ENCODE results near the gene L3MBTL1.
"Not testable (repeated sequence)": the region's sequence is repeated elsewhere in the genome, so short reads cannot be mapped to it uniquely, and the experiment has no call there.

L3MBTL1 gene

DNA sequence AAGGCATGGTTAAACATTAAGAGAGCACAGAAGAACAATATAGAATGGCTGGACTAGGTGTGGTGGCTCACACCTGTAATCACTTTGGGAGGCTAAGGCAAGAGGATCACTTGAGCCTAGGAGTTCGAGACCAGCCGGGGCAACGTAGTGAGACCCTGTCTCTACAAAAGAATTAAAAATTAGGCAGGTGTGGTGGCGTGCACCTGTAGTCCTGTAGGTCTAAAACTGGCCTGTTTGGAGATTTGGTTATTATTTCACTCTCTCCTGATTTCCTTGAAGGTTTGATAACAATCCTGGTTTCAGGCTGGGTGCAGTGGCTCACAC, 34.2 kb upstream of the L3MBTL1 start:
- H3K4me3 ChIP-seq (ENCODE audit: low read length): no peak overlapping the region
- DNase-seq (ENCODE audit: low read depth): no peak
- TF ChIP-seq, protein P1, sequence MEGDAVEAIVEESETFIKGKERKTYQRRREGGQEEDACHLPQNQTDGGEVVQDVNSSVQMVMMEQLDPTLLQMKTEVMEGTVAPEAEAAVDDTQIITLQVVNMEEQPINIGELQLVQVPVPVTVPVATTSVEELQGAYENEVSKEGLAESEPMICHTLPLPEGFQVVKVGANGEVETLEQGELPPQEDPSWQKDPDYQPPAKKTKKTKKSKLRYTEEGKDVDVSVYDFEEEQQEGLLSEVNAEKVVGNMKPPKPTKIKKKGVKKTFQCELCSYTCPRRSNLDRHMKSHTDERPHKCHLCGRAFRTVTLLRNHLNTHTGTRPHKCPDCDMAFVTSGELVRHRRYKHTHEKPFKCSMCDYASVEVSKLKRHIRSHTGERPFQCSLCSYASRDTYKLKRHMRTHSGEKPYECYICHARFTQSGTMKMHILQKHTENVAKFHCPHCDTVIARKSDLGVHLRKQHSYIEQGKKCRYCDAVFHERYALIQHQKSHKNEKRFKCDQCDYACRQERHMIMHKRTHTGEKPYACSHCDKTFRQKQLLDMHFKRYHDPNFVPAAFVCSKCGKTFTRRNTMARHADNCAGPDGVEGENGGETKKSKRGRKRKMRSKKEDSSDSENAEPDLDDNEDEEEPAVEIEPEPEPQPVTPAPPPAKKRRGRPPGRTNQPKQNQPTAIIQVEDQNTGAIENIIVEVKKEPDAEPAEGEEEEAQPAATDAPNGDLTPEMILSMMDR (conservative IDR thresholded peaks at IDR 0.05; ENCODE audit: low read length): no peak

DNA sequence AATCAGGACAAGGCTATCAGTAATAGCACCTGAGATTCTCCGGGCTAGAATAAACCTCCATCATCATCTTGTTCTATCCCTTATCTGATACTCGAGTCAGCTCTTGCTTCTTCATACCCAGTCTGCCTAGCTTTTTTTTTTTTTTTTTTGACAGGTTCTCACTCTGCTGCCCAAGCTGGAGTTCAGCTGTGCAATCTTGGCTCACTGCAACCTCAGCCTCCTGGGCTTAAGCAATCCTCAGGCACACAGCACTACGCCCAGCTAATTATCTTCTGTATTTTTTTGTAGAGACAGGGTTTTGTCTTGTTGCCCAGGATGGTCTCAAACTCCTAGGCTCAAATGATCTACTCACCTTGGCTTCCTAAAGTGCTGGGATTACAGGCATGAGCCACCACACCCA, 30.3 kb upstream of the L3MBTL1 start:
- DNase-seq (ENCODE audit: low read depth): no peak
- TF ChIP-seq, protein P1 (conservative IDR thresholded peaks at IDR 0.05; ENCODE audit: low read length): no peak
- H3K4me3 ChIP-seq (ENCODE audit: low read length): no peak overlapping the region

DNA sequence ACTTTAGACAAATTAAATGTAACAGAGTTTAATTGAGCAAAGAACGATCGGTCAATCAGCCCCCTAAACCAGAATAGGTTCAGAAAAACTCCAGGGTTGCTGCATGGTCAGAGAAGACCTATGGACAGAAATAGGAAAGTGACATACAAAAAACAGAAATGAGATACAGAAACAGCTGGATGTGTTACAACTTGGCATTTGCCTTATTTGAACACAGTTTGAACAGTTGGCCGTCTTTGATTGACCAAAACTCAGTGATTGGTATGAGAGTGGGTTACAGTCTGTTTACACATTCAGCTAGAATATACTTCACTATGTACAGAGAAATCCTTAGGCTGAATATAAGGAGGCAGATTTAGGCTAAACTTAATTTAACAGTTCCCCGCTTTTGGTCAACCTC, 29.9 kb upstream of the L3MBTL1 start:
- TF ChIP-seq, protein P1 (conservative IDR thresholded peaks at IDR 0.05; ENCODE audit: low read length): no peak

DNA sequence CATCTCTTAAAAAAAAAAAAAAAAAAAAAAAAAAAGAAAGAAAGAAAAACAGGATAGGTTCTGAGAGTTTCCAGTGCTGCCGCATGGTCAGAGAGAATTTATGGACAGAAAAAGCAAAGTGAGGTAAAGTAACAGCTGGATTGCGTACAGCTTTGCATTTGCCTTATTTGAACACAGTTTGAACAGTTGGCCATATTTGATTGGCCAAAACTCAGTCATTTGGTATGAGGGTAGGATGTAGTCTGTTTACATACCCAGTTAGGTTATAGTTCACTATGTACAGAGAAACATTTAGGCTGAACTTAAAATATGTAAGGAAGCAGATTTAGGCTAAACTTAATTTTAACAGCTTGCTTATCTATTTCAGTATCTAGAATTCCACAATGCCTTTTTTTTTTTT, 17.5 kb upstream of the L3MBTL1 start:
- H3K4me3 ChIP-seq (ENCODE audit: low read length): no peak overlapping the region
- TF ChIP-seq, protein P1 (conservative IDR thresholded peaks at IDR 0.05; ENCODE audit: low read length): no peak
- no peak for DNase-seq (ENCODE audit: low read depth)

More for the DNA sequence above, 29.9 kb upstream of the L3MBTL1 start:
- H3K4me3 ChIP-seq (ENCODE audit: low read length): no peak overlapping the region
- DNase-seq (ENCODE audit: low read depth): no peak

DNA sequence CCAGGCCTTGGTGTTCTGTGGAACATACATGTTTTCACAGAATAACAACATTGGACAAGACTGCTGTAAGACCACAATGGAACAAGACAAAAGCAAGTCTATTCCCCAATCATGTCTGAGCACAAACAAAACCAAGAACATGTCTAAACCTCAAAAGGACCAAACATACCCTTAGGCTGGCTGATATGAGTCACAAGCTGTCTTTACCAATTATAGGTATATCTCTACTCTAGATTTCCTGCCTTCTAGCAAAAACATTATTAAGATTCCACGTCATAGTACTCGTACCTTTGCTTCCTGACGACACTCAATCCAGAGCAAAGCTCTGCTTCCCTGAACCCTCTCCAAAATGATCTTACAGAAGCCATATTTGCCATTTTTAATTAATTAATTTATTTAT, 15.4 kb upstream of the L3MBTL1 start:
- DNase-seq (ENCODE audit: low read depth): no peak
- TF ChIP-seq, protein P1 (conservative IDR thresholded peaks at IDR 0.05; ENCODE audit: low read length): no peak
- H3K4me3 ChIP-seq (ENCODE audit: low read length): no peak overlapping the region

DNA sequence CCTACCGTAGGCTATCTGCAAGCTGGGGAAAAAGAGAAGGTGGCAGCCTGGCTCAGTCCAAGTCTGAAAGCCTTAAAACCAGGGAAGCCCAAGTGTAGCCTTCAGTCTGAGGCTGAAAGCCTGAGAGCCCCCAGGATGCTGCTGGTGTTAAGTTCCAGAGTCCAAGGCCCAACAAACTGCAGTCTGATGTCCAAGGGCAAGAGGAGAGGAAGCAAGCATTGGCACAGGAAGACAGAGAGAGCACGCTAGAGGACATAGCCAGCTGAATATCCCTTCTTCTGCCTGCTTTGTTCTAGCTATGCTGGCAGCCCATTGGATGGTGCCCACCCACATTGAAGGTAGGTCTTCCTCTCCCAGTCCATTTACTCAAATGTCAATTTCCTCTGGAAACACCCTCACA, 12.1 kb upstream of the L3MBTL1 start:
- no peak overlapping the region for H3K4me3 ChIP-seq (ENCODE audit: low read length)
- TF ChIP-seq, protein P1 (conservative IDR thresholded peaks at IDR 0.05; ENCODE audit: low read length): no peak
- DNase-seq (ENCODE audit: low read depth): no peak

DNA sequence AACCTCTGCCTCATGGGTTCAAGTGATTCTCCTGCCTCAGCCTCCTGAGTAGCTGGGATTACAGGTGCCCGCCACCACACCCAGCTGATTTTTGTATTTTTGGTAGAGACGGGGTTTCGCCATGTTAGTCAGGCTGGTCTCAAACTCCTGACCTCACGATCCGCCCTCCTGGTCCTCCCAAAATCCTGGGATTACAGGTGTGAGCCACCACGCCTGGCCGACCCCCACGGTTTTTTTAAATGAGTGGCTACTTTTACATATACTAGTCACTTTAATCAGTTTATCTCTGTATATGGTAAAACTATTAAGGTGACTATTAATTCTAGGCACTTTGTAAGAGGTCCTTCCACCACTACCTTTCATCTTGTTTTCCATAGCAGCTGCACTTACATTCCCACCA, 5.5 kb upstream of the L3MBTL1 start:
- H3K4me3 ChIP-seq (ENCODE audit: low read length); DNase-seq (ENCODE audit: low read depth): not testable (repeated sequence)

DNA sequence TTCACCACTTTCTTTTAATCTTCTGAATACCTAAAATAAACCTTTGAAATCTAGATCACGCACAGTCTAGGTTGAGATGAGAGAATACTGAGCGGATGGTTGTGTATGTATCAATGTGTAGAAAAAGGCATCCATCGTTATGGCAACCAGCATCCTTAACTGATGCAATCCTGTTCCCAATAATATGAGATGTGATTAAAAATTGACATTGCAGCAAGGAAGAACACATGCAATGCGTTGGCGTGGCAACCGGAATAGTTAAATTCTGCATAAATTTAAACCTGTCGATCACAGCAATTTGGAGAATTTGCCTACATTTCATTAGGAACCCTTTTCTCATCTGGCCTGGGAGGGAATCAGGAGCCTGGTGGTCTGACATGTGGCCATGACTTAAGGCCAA, 1.3 kb upstream of the L3MBTL1 start:
- H3K4me3 ChIP-seq (ENCODE audit: low read length): no peak overlapping the region
- TF ChIP-seq, protein P1 (conservative IDR thresholded peaks at IDR 0.05; ENCODE audit: low read length): no peak
- no peak for DNase-seq (ENCODE audit: low read depth)
